Left lung (tissue), 10 donors: ENCODE data around the gene PRSS36. TPM values are rescaled to one million over a fixed set of nuclear protein-coding genes. Genes with fewer than 3 reads are reported as not detected.
"Not testable (repeated sequence)": the region's sequence is repeated elsewhere in the genome, so short reads cannot be mapped to it uniquely, and the experiment has no call there.

Experiments
- ATAC-seq: fragments of 200-7000 bp; cut with Tn5 transposase; one replicate; pipeline ENCODE4 v1.9.1; 2020; ENCODE audit warnings: moderate library complexity
- DNase-seq, 4 donors: peaks; one replicate each; pipeline ENCODE4 v3.0.0-alpha.2; 2013 to 2020
- H3K27ac ChIP-seq, 2 donors: fragments of 200-600 bp; sonication (generic) in 1 of 2; one replicate each; pipeline versions ENCODE4 v1.5.0 to v1.8.0; 2020 to 2021
- H3K27me3 ChIP-seq, 2 donors: fragments of 200-600 bp; sonication (generic) in 1 of 2; one replicate each; pipeline versions ENCODE4 v1.5.0 to v1.8.0; 2020 to 2021
- H3K36me3 ChIP-seq, 2 donors: fragments of 200-600 bp; sonication (generic) in 1 of 2; one replicate each; pipeline versions ENCODE4 v1.5.0 to v1.8.0; 2020 to 2021
- H3K4me1 ChIP-seq, 2 donors: fragments of 200-600 bp; one replicate each; pipeline ENCODE4 v1.8.0; 2021
- H3K4me3 ChIP-seq, 2 donors: fragments of 200-600 bp; sonication (generic) in 1 of 2; one replicate each; pipeline versions ENCODE4 v1.5.0 to v1.8.0; 2020 to 2021; ENCODE audit warnings: mild to moderate bottlenecking in 1 of 2
- H3K9me3 ChIP-seq, 2 donors: fragments of 200-600 bp; sonication (generic) in 1 of 2; one replicate each; pipeline versions ENCODE4 v1.5.0 to v1.8.0; 2020 to 2021
- CTCF ChIP-seq, 2 donors: fragments of 200-600 bp; sonication (generic) in 1 of 2; IDR thresholded peaks; one replicate each; pipeline versions ENCODE4 v1.5.0 to v1.8.0; 2021; ENCODE audit warnings: antibody characterized with exemption in 2 of 2
- intact Hi-C, 2 donors: fragments of 100-400 bp; cut with DNase I; formaldehyde crosslinking; loops; one replicate each; pipeline versions ENCODE4 v1.11.2 to v1.14.2; 2022
- polyA plus RNA-seq, 6 donors: library from polyadenylated mRNA; unstranded; fragments of 120-200 nt; gene quantifications; one replicate each; pipeline ENCODE4 v1.2.1, GENCODE V29; 2013; ENCODE audit not compliant: insufficient read length in 6 of 6
- total RNA-seq, 2 donors: library from RNA; stranded (reverse); fragmentation: NEBNext Ultra II Directional; extraction: Animal tissue kit (Norgen Biotek cat#: 25700); gene quantifications; one replicate each; pipeline ENCODE4 v1.2.1, GENCODE V29; 2021
- donor health status: DM: no; HTN: yes; CAD: no.
- donor health status: DM: no; HTN: no; CAD: no.

PRSS36 gene
- total and polyA plus RNA-seq, 8 donors, result 0.70 to 5.8 (median 2.1) TPM

DNA sequence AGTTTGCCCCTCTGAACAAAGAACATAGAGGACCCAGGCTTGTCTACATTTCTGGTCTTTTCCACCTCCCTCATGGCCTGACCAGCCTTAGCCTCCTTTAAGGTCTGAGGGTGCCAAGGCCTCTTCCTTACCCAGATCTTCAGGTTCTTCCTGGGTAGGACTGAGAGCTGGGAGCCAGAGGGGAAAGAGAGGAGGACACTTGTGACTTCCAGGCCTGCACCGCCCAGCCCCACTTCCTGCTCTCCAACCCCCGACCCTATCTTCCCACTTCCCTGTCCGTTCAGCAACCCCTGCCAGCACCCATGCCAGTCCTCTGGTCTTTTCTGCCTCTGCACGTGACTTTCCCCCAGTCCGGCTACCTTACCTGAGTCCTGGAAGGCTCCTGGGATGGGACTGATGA is 534 bp downstream of the PRSS36 start:
- H3K27me3 ChIP-seq, result peaks cover 0 to 21% of the 10 kb centered on the region in 2 donors
- H3K4me1 ChIP-seq, result peaks cover 0 to 19% of the 10 kb centered on the region in 2 donors
- no peak overlapping the region for H3K4me3 ChIP-seq
- H3K36me3 ChIP-seq, result no peaks in the 10 kb centered on the region
- intact Hi-C loops, result no loop called here
- TF ChIP-seq CTCF (IDR thresholded peaks at IDR 0.05), result no peak
- no peaks in the 10 kb centered on the region for H3K9me3 ChIP-seq
- DNase-seq, result no peak
- no peak overlapping the region for H3K27ac ChIP-seq
- no peak for ATAC-seq

DNA sequence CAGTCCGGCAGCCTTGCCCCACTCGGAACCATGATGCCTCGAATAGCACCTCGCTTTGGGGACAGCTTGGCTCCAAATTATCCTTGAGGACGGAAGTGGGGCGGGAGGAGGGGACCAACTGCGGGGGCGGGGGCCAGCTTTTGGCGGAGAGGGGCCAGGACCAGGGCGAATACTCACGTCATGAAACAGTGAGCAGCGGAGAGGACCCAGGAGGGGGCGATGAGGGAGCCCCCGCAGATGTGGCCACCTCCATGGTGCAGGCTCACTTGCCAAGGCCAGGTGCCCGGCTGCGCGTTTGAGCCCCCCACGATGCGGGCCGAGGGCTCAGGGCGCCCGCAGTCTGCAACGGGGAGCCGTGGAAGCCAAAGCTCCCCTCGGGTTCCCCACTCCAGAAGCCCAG is 970 bp downstream of the PRSS36 start:
- peaks cover 0 to 19% of the 10 kb centered on the region in 2 donors for H3K4me1 ChIP-seq
- no peak for TF ChIP-seq CTCF (IDR thresholded peaks at IDR 0.05)
- H3K36me3 ChIP-seq, result no peaks in the 10 kb centered on the region
- H3K4me3 ChIP-seq, result no peak overlapping the region
- no peak overlapping the region for H3K27ac ChIP-seq
- intact Hi-C loops, result no loop called here
- no peaks in the 10 kb centered on the region for H3K9me3 ChIP-seq
- no peak for ATAC-seq
- DNase-seq, result no peak
- peaks cover 0 to 21% of the 10 kb centered on the region in 2 donors for H3K27me3 ChIP-seq

- no peaks in the 10 kb centered on the region for H3K36me3 ChIP-seq
- peaks cover 0 to 21% of the 10 kb centered on the region in 2 donors for H3K27me3 ChIP-seq
- H3K4me1 ChIP-seq, result peaks cover 0 to 19% of the 10 kb centered on the region in 2 donors
- H3K27ac ChIP-seq, result no peak overlapping the region
- no peak for TF ChIP-seq CTCF (IDR thresholded peaks at IDR 0.05)
- intact Hi-C loops, result no loop called here
- ATAC-seq, result peak; percentile 96
- peak in 2 of 4 donors; percentile 82 to 90 for DNase-seq
- no peak overlapping the region for H3K4me3 ChIP-seq
- H3K9me3 ChIP-seq, result no peaks in the 10 kb centered on the region
Observed at GRCh38 chr16:31148281-31148728, 1.6 kb downstream of the PRSS36 start.

- Histone ChIP-seq H3K4me1 (peaks cover 0 to 26% of the 10 kb centered on the region in 2 donors), H3K36me3 (no peaks in the 10 kb centered on the region), H3K27me3 (peaks cover 0 to 21% of the 10 kb centered on the region in 2 donors), H3K4me3 (no peak overlapping the region), H3K27ac (no peak overlapping the region), H3K9me3 (no peaks in the 10 kb centered on the region)
- intact Hi-C loops, result no loop called here
- TF ChIP-seq CTCF (IDR thresholded peaks at IDR 0.05), result no peak
- DNase-seq, result no peak
- no peak for ATAC-seq
Observed at GRCh38 chr16:31147574-31147973, 2.3 kb downstream of the PRSS36 start.

- H3K27me3 ChIP-seq, result peaks cover 0 to 21% of the 10 kb centered on the region in 2 donors
- intact Hi-C loops, result no loop called here
- no peaks in the 10 kb centered on the region for H3K9me3 ChIP-seq
- no peak overlapping the region for H3K27ac ChIP-seq
- TF ChIP-seq CTCF (IDR thresholded peaks at IDR 0.05), result no peak
- DNase-seq (peak in 1 of 4 donors; percentile 28), ATAC-seq (no peak)
- H3K36me3 ChIP-seq, result no peaks in the 10 kb centered on the region
- H3K4me3 ChIP-seq, result no peak overlapping the region
- peaks cover 8 to 38% of the 10 kb centered on the region in 2 donors for H3K4me1 ChIP-seq
Observed at GRCh38 chr16:31145398-31145990, 4.4 kb downstream of the PRSS36 start.

DNA sequence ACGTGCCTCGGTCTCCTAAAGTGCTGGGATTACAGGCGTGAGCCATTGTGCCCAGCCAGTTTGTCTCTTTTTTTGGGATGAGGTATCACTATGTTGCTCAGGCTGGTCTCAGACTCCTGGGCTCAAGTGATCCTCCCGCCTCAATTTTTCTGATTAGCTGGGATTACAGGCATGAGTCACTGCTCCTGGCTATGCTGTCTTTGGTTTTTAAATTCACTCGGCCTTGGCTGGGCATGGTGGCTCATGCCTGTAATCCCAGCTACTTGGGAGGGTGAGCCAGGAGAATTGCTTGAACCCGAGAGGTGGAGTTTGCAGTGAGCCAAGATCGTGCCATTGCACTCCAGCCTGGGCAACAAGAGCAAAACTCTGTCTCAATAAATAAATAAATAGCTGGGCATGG is 5.4 kb downstream of the PRSS36 start:
- H3K4me1 ChIP-seq, result peaks cover 8 to 30% of the 10 kb centered on the region in 2 donors
- H3K36me3 ChIP-seq, DNase-seq, H3K4me3 ChIP-seq, H3K9me3 ChIP-seq, intact Hi-C loops, H3K27ac ChIP-seq, ATAC-seq: not testable (repeated sequence)
- peaks cover 0 to 21% of the 10 kb centered on the region in 2 donors for H3K27me3 ChIP-seq
